ENCODE data around the gene NRDC. TPM values are rescaled to one million over a fixed set of nuclear protein-coding genes. Genes with fewer than 3 reads are reported as not detected.

Gene NRDC
- total RNA-seq, 1 experiment from 2014 or later, result 182 TPM

DNA sequence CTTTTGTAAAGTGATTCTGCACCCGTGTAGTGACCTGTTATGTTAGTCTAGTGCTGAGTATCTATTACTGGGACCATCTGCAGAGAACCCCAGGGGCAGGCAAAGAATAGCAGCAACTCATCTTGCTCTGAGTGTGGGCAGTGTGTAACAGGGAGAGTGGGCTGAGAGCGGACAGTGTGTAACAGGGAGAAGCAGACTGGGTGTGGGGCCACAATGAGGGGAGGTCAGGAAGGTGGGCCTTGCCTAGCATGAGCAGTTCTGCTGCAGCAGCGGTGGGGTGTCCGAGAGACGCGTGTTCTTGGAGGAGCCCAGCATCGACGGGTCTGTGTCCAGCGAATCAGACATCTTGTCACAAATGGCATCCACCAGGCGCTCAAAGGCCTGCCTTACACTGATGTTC, 41.2 kb upstream of the NRDC start:
- Histone ChIP-seq H3K4me2 (ENCODE audit: low read length) (no peak overlapping the region), H3K4me3 (replicated peaks in 1 of 2; ENCODE audit: low read depth in 1 of 2, low read length in 2 of 2) (no peak overlapping the region), H4K20me1 (ENCODE audit: insufficient read depth) (no peaks in the 10 kb centered on the region), H3K27ac (ENCODE audit: low read depth, low read length) (no peak overlapping the region), H3K27me3 (ENCODE audit: insufficient read depth, low read length) (no peaks in the 10 kb centered on the region), H3K79me2 (ENCODE audit: insufficient read depth, low read length) (no peaks in the 10 kb centered on the region), H3K9me3 (ENCODE audit: control insufficient read depth in 1 of 2, insufficient read depth in 1 of 2, low read depth in 1 of 2, low read length in 2 of 2) (no peaks in the 10 kb centered on the region), H3K9me2 (ENCODE audit: insufficient read depth) (no peaks in the 10 kb centered on the region), H2AFZ (ENCODE audit: low read depth, low read length, poor library complexity, severe bottlenecking) (no peak overlapping the region), H3K9ac (ENCODE audit: low read length) (no peak overlapping the region), H3K36me3 (ENCODE audit: control insufficient read depth in 1 of 2, insufficient read depth in 2 of 2, low read length in 2 of 2) (0 out of 4 replicates have a peak, but pooled peaks cover 0 to 3% of the 10 kb centered on the region in 2 experiments), H3K4me1 (ENCODE audit: control insufficient read depth in 1 of 2, insufficient read depth in 2 of 2, low read length in 2 of 2) (peaks cover 0 to 6% of the 10 kb centered on the region in 2 experiments; a peak in 1 of 4 replicates)
- ATAC-seq, result no peak
- ChIA-PET POLR2A (no interaction called here), CTCF (no interaction called here), RAD21 (ENCODE audit: low non-redundant PET in 1 of 2, low total read pairs in 2 of 2, uncharacterized antibody in 2 of 2, unreplicated experiment in 2 of 2) (no interaction called here)
- TF ChIP-seq EGR1 (IDR thresholded peaks at IDR 0.05; ENCODE audit: low read depth), result no peak
- TF ChIP-seq SIN3A (IDR thresholded peaks at IDR 0.05; ENCODE audit: low read depth), result no peak
- DNase-seq (ENCODE audit: low read depth, low spot score), result no peak
- intact Hi-C loops (cut with micrococcal nuclease), result no loop called here
- no TSS peak for BruUV-seq (replicated peaks)

DNA sequence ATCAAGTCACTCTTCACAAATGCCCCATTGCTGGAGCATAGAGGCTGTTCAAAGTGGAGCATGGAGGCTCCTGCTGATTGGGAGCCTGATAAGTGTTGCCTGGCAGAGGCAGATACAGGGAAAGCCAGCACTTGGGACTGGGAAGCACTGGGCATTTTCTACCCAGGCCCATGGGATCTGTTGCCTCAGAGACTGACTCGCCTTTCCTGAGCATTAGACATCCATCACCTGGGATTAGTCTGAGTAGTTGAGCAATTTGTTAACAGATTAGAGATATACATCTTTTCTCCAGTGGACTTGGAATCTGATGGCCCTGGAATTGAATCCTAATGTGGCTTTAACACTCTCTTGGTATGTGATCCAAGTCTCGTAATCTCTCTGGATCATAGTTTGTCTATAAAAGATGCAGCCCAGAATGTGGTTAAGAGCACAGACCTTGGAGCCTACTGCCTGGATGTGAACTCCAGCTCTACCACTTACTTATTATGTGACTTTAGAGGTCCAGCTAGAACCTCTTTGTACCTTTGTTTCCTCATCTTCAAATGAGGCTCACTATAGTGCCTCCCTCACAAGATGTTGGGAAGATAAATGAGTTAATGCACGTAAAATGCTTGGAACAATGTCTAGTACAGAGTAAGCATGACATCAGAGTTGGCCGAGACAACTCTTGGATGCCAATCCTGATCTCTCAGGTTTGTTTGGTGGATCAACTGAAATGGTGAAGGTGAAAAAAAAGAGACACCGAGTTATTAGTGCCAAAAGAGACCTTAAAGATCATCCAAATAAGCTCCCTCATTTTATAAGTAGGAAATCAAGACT, 38.3 kb upstream of the NRDC start:
- no TSS peak for BruUV-seq (replicated peaks)
- intact Hi-C loops (cut with micrococcal nuclease), result no loop called here
- TF ChIP-seq ZNF274 (IDR thresholded peaks at IDR 0.05; ENCODE audit: low read depth, low read length) (no peak), JUND (IDR thresholded peaks at IDR 0.05) (no peak), CEBPB (IDR thresholded peaks at IDR 0.05; ENCODE audit: low read depth) (no peak), SRF (IDR thresholded peaks at IDR 0.05; ENCODE audit: low read depth) (no peak), ELF1 (IDR thresholded peaks at IDR 0.05; ENCODE audit: borderline replicate concordance, low read depth) (no peak), FOSL1 (IDR thresholded peaks at IDR 0.05; ENCODE audit: low read depth) (no peak), ZBTB33 (IDR thresholded peaks at IDR 0.05; ENCODE audit: extremely low read depth, insufficient replicate concordance, low read length) (no peak), EZH2 (IDR thresholded peaks at IDR 0.05) (no peak), YY1 (IDR thresholded peaks at IDR 0.05; ENCODE audit: extremely low read depth, insufficient replicate concordance, low read depth, low read length) (no peak), TCF7L2 (IDR thresholded peaks at IDR 0.05; ENCODE audit: borderline replicate concordance, extremely low read depth, insufficient read depth, insufficient read length) (no peak)
- TF ChIP-seq, protein P1, sequence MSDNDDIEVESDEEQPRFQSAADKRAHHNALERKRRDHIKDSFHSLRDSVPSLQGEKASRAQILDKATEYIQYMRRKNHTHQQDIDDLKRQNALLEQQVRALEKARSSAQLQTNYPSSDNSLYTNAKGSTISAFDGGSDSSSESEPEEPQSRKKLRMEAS (IDR thresholded peaks at IDR 0.05), result no peak
- TF ChIP-seq, protein P2, sequence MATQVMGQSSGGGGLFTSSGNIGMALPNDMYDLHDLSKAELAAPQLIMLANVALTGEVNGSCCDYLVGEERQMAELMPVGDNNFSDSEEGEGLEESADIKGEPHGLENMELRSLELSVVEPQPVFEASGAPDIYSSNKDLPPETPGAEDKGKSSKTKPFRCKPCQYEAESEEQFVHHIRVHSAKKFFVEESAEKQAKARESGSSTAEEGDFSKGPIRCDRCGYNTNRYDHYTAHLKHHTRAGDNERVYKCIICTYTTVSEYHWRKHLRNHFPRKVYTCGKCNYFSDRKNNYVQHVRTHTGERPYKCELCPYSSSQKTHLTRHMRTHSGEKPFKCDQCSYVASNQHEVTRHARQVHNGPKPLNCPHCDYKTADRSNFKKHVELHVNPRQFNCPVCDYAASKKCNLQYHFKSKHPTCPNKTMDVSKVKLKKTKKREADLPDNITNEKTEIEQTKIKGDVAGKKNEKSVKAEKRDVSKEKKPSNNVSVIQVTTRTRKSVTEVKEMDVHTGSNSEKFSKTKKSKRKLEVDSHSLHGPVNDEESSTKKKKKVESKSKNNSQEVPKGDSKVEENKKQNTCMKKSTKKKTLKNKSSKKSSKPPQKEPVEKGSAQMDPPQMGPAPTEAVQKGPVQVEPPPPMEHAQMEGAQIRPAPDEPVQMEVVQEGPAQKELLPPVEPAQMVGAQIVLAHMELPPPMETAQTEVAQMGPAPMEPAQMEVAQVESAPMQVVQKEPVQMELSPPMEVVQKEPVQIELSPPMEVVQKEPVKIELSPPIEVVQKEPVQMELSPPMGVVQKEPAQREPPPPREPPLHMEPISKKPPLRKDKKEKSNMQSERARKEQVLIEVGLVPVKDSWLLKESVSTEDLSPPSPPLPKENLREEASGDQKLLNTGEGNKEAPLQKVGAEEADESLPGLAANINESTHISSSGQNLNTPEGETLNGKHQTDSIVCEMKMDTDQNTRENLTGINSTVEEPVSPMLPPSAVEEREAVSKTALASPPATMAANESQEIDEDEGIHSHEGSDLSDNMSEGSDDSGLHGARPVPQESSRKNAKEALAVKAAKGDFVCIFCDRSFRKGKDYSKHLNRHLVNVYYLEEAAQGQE (IDR thresholded peaks at IDR 0.05; ENCODE audit: low read depth), result no peak

More for the DNA sequence above, 38.3 kb upstream of the NRDC start:
- no peak overlapping the region for H3K9ac ChIP-seq (ENCODE audit: low read length)
- H3K27me3 ChIP-seq (ENCODE audit: insufficient read depth, low read length), result no peaks in the 10 kb centered on the region
- no peaks in the 10 kb centered on the region for H3K4me1 ChIP-seq (ENCODE audit: control insufficient read depth in 1 of 2, insufficient read depth in 2 of 2, low read length in 2 of 2)
- no peak for ATAC-seq
- POLR2A ChIA-PET, result no interaction called here
- H3K9me2 ChIP-seq (ENCODE audit: insufficient read depth), result no peaks in the 10 kb centered on the region
- H3K36me3 ChIP-seq (ENCODE audit: control insufficient read depth in 1 of 2, insufficient read depth in 2 of 2, low read length in 2 of 2), result no peaks in the 10 kb centered on the region
- no peak for DNase-seq (ENCODE audit: low read depth, low spot score)
- no peaks in the 10 kb centered on the region for H4K20me1 ChIP-seq (ENCODE audit: insufficient read depth)
- H3K27ac ChIP-seq (ENCODE audit: low read depth, low read length), result no peak overlapping the region
- no peak overlapping the region for H2AFZ ChIP-seq (ENCODE audit: low read depth, low read length, poor library complexity, severe bottlenecking)
- no peak overlapping the region for H3K4me2 ChIP-seq (ENCODE audit: low read length)
- CTCF ChIA-PET, result no interaction called here
- RAD21 ChIA-PET (ENCODE audit: low non-redundant PET in 1 of 2, low total read pairs in 2 of 2, uncharacterized antibody in 2 of 2, unreplicated experiment in 2 of 2), result interaction anchor here in 1 of 2 experiments (0.6 kb wide), 1 partner anchor 846 kb away, joined by 3 read pairs; no protein-coding TSS in a partner anchor
- H3K79me2 ChIP-seq (ENCODE audit: insufficient read depth, low read length), result no peaks in the 10 kb centered on the region
- H3K4me3 ChIP-seq (replicated peaks in 1 of 2; ENCODE audit: low read depth in 1 of 2, low read length in 2 of 2), result no peak overlapping the region
- H3K9me3 ChIP-seq (ENCODE audit: control insufficient read depth in 1 of 2, insufficient read depth in 1 of 2, low read depth in 1 of 2, low read length in 2 of 2), result no peaks in the 10 kb centered on the region
